Heart right ventricle (tissue), 16 donors: Measurements from ENCODE around the gene CDH23. TPM values are rescaled to one million over a fixed set of nuclear protein-coding genes. Genes with fewer than 3 reads are reported as not detected.

Experiments
- ATAC-seq, 8 donors: fragments of 200-7000 bp; cut with Tn5 transposase; one replicate each; pipeline ENCODE4 v1.9.1; 2020; ENCODE audit warnings: mild to moderate bottlenecking in 8 of 8, moderate library complexity in 8 of 8, moderate number of reproducible peaks in 1 of 8
- DNase-seq, 2 donors: peaks; one replicate each; pipeline ENCODE4 v3.0.0-alpha.2; 2020
- H3K27ac ChIP-seq, 10 donors: fragments of 200-600 bp; sonication (generic) in 2 of 10; one replicate each; pipeline versions ENCODE4 v1.5.0 to v1.8.0; 2020 to 2022; ENCODE audit warnings: mild to moderate bottlenecking in 3 of 10
- H3K27me3 ChIP-seq, 7 donors: fragments of 200-600 bp; one replicate each; pipeline ENCODE4 v1.8.0; 2021 to 2022; ENCODE audit warnings: mild to moderate bottlenecking in 2 of 7
- H3K36me3 ChIP-seq, 9 donors: fragments of 200-600 bp; sonication (generic) in 1 of 9; one replicate each; pipeline versions ENCODE4 v1.5.0 to v1.8.0; 2020 to 2022; ENCODE audit warnings: mild to moderate bottlenecking in 2 of 9
- H3K4me1 ChIP-seq, 9 donors: fragments of 200-600 bp; sonication (generic) in 1 of 9; one replicate each; pipeline versions ENCODE4 v1.5.0 to v1.8.0; 2020 to 2022; ENCODE audit warnings: mild to moderate bottlenecking in 4 of 9
- H3K4me3 ChIP-seq, 10 donors: fragments of 200-600 bp; sonication (generic) in 2 of 10; one replicate each; pipeline versions ENCODE4 v1.5.0 to v1.8.0; 2020 to 2022; ENCODE audit warnings: mild to moderate bottlenecking in 7 of 10, moderate library complexity in 2 of 10
- H3K9me3 ChIP-seq, 11 donors: fragments of 200-600 bp in 10 of 11; sonication (generic) in 2 of 11; one replicate each; pipeline versions ENCODE4 v1.5.0 to v1.8.0; 2013 to 2022; ENCODE audit warnings: mild to moderate bottlenecking in 2 of 11, control low read depth in 1 of 11, moderate library complexity in 1 of 11
- WGBS, 2 donors: extraction: QIAGEN DNeasy Blood & Tissue Kit; methylation state at CpG; one replicate each; pipeline ENCODE4 v1.1.7; 2013; ENCODE audit warnings: inconsistent platforms in 1 of 2; 5-methylcytosine and 5-hydroxymethylcytosine counted together
- intact Hi-C, 10 donors: fragments of 100-400 bp; cut with DNase I; formaldehyde crosslinking; loops; one replicate each; pipeline versions ENCODE4 v1.11.1 to v1.14.2; 2022
- polyA plus RNA-seq, 2 donors: library from polyadenylated mRNA; stranded (reverse); fragments of 200-250 nt; gene quantifications; one replicate each; pipeline ENCODE4 v1.2.3, GENCODE V29; 2013
- total RNA-seq, 10 donors: library from RNA; stranded (reverse); fragmentation: NEBNext Ultra II Directional in 3 of 10; extraction: Animal tissue kit (Norgen Biotek cat#: 25700) in 3 of 10; gene quantifications; one replicate each; pipeline versions ENCODE4 v1.2.1 to v1.2.4, GENCODE V29; 2021 to 2023
- TF ChIP-seq, protein P1 (sequence below), 9 donors: fragments of 200-600 bp; sonication (generic) in 2 of 9; IDR thresholded peaks; one replicate each; pipeline versions ENCODE4 v1.5.0 to v1.8.0; 2021 to 2022; ENCODE audit warnings: antibody characterized with exemption in 9 of 9, mild to moderate bottlenecking in 5 of 9, moderate library complexity in 1 of 9
- donor health status: Arrhythmogenic right ventricular cardiomyopathy.
- donor health status: ischemic (EF 13 %, LVEDD 7.1; RV severe dilation, severe dysfunction).
- donor health status: healthy with polysubstance abuse.
- donor health status: DM: no; HTN: yes; CAD: no.
- donor health status: DM: no; HTN: no; CAD: no.
- donor health status: ischemic (EF 25% LVEDD 6.9; RV normal size, moderate dysfunction).
- donor health status: ischemic (EF 25% LVEDD 5.7; RV mildly dilated, moderate dysfunction).
- donor health status: healthy.
- donor health status: DM: yes; HTN: yes; CAD: no.
- donor health status: Ischemic cardiomyopathy.
- donor health status: ischemic (EF 35%, LVEDD 5.7; RV mildly dilated, moderate dysfunction).
- donor health status: nonischemic (EF 11% LVEDD 7.7; RV severe dilation, severe dysfunction).
- donor health status: DM: yes; HTN: yes; CAD: no.
- donor health status: PGD.
- donor health status: ischemic (EF 29% LVEDD 5.4; RV normal size, mild dysfunction).
- donor health status: nonischemic (EF 23%, LVEDD 6.1; RV moderate dilation, normal function).

Gene CDH23
- total and polyA plus RNA-seq, 12 donors: 1.1 to 7.7 (median 4.6) TPM

- Histone ChIP-seq H3K4me1 (peaks cover 28 to 81% (median 62%) of the 10 kb centered on the region in 9 donors), H3K9me3 (no peaks in the 10 kb centered on the region), H3K27ac (peak overlapping the region in 3 of 10 donors; percentile 10 to 25 (median 23)), H3K4me3 (no peak overlapping the region), H3K27me3 (no peaks in the 10 kb centered on the region), H3K36me3 (no peaks in the 10 kb centered on the region)
- DNase-seq (no peak), ATAC-seq (no peak)
- TF ChIP-seq, protein P1, sequence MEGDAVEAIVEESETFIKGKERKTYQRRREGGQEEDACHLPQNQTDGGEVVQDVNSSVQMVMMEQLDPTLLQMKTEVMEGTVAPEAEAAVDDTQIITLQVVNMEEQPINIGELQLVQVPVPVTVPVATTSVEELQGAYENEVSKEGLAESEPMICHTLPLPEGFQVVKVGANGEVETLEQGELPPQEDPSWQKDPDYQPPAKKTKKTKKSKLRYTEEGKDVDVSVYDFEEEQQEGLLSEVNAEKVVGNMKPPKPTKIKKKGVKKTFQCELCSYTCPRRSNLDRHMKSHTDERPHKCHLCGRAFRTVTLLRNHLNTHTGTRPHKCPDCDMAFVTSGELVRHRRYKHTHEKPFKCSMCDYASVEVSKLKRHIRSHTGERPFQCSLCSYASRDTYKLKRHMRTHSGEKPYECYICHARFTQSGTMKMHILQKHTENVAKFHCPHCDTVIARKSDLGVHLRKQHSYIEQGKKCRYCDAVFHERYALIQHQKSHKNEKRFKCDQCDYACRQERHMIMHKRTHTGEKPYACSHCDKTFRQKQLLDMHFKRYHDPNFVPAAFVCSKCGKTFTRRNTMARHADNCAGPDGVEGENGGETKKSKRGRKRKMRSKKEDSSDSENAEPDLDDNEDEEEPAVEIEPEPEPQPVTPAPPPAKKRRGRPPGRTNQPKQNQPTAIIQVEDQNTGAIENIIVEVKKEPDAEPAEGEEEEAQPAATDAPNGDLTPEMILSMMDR (IDR thresholded peaks at IDR 0.05): no peak
- intact Hi-C loops: loop anchor here in 2 of 10 donors (10.0 kb wide), 2 partner anchors 58 to 178 kb away; partner anchors contain the start of gene VSIR (in 1 of the 2)
- WGBS, 2 donors: 92 to 93% methylated on average over 5 of the region's 5 CpGs
Measured at GRCh38 chr10:71716426-71716825, 319.7 kb downstream of the CDH23 start.

GRCh38 chr10:71717056-71717455 lies 320.3 kb downstream of the CDH23 start:
- DNase-seq (no peak), ATAC-seq (no peak)
- intact Hi-C loops: loop anchor here in 2 of 10 donors (10.0 kb wide), 2 partner anchors 58 to 178 kb away; partner anchors contain the start of gene VSIR (in 1 of the 2)
- peak overlapping the region in 5 of 10 donors; percentile 23 to 48 (median 26) for H3K27ac ChIP-seq
- H3K4me1 ChIP-seq: peaks cover 28 to 78% (median 59%) of the 10 kb centered on the region in 9 donors
- TF ChIP-seq, protein P1 (IDR thresholded peaks at IDR 0.05): no peak
- no peaks in the 10 kb centered on the region for H3K27me3 ChIP-seq
- no peaks in the 10 kb centered on the region for H3K36me3 ChIP-seq
- 89 to 92% methylated on average over 4 of the region's 4 CpGs for WGBS, 2 donors
- no peaks in the 10 kb centered on the region for H3K9me3 ChIP-seq
- H3K4me3 ChIP-seq: no peak overlapping the region

- Histone ChIP-seq H3K4me1 (peaks cover 28 to 73% (median 55%) of the 10 kb centered on the region in 9 donors), H3K9me3 (no peaks in the 10 kb centered on the region), H3K4me3 (no peak overlapping the region), H3K27me3 (no peaks in the 10 kb centered on the region), H3K27ac (peak overlapping the region in 6 of 10 donors; percentile 23 to 58 (median 41)), H3K36me3 (no peaks in the 10 kb centered on the region)
- DNase-seq (no peak), ATAC-seq (no peak)
- TF ChIP-seq, protein P1 (IDR thresholded peaks at IDR 0.05): no peak
- intact Hi-C loops: loop anchor here in 2 of 10 donors (10.0 kb wide), 2 partner anchors 57 to 177 kb away; partner anchors contain the start of gene VSIR (in 1 of the 2)
- WGBS, 2 donors: 54 to 66% methylated on average over 2 of the region's 2 CpGs
Measured at GRCh38 chr10:71717551-71717951, 320.8 kb downstream of the CDH23 start.

DNA sequence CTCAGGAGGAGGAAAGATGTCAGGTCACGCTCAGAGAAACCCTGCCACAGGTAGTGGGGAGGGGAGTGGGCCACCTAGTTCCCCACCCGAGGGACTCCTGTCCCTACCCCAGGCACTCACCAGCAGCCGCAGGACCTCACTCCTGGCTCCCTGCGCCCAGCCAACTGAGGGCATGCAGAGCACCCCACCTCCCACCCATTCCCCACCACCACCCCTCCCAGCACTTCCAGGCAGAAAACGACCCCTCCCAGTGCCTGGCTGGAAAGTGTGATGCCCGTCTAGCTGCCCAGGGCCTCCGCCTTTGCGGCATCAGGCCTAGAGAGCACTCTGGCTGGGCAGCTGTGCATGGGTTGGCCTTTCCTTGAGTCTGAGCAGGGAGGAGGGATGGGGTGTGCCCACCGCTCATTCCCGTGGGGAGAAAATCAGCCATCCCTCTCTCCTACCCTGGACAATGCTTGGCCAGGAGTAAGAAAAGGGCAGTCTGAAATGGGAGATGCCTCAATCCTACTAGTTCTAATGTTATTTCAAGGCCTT lies 321.5 kb downstream of the CDH23 start:
- H3K27me3 ChIP-seq: no peaks in the 10 kb centered on the region
- no peaks in the 10 kb centered on the region for H3K9me3 ChIP-seq
- H3K36me3 ChIP-seq: no peaks in the 10 kb centered on the region
- DNase-seq (no peak), ATAC-seq (no peak)
- TF ChIP-seq, protein P1 (IDR thresholded peaks at IDR 0.05): no peak
- 79 to 81% methylated on average over 10 of the region's 10 CpGs for WGBS, 2 donors
- intact Hi-C loops: loop anchor here in 2 of 10 donors (10.0 kb wide), 2 partner anchors 57 to 177 kb away; partner anchors contain the start of gene VSIR (in 1 of the 2)
- peak overlapping the region in 8 of 10 donors; percentile 23 to 62 (median 53) for H3K27ac ChIP-seq
- H3K4me1 ChIP-seq: peaks cover 25 to 66% (median 48%) of the 10 kb centered on the region in 9 donors
- no peak overlapping the region for H3K4me3 ChIP-seq
